K562 (cell line): ENCODE results near the gene RAB5B. TPM values are rescaled to one million over a fixed set of nuclear protein-coding genes. Genes with fewer than 3 reads are reported as not detected.

Source experiments
- ATF7 ChIP-seq: fragments of 450-650 bp; IDR thresholded peaks from 2 replicates; pipeline ENCODE4 v1.7.1; 2014; ENCODE audit warnings: mild to moderate bottlenecking, moderate library complexity
- E2F3 ChIP-seq: fragments of 250-450 bp; sonication (Bioruptor Pico); IDR thresholded peaks from 2 replicates; pipeline ENCODE4 v1.4.0; 2020; ENCODE audit warnings: mild to moderate bottlenecking
- ERF ChIP-seq: fragments of 450-650 bp; formaldehyde crosslinking; IDR thresholded peaks from 2 replicates; pipeline ENCODE4 v1.4.0; 2020; ENCODE audit warnings: mild to moderate bottlenecking, mixed read lengths
- LCOR ChIP-seq: sonication (generic); formaldehyde crosslinking; IDR thresholded peaks from 2 replicates; pipeline ENCODE4 v1.8.0; 2022; ENCODE audit warnings: mild to moderate bottlenecking, missing genetic modification reagents
- MEF2D ChIP-seq: conservative IDR thresholded peaks from 2 replicates; pipeline ENCODE4 v1.6.1; 2016; ENCODE audit warnings: low read depth, missing genetic modification characterization, missing compliant biosample characterization
- NCOR1 ChIP-seq: fragments of 450-650 bp; IDR thresholded peaks from 2 replicates; pipeline ENCODE4 v1.6.1; 2016; ENCODE audit warnings: mild to moderate bottlenecking, moderate library complexity
- NONO ChIP-seq, 2 experiments: fragments of 200-400 bp in 1 of 2; fragments of 450-650 bp in 1 of 2; formaldehyde crosslinking in 1 of 2; IDR thresholded peaks; 2 replicates each; pipeline ENCODE4 v1.6.1; 2017; ENCODE audit warnings: low read depth in 2 of 2, mild to moderate bottlenecking in 2 of 2, moderate library complexity in 2 of 2, low read length in 1 of 2
- NRF1 ChIP-seq, 2 experiments: fragments of 450-650 bp; IDR thresholded peaks in 1 of 2; conservative IDR thresholded peaks in 1 of 2; 2 replicates each; pipeline ENCODE4 v1.6.1; 2014; ENCODE audit warnings: mild to moderate bottlenecking in 2 of 2
- PTRF ChIP-seq: fragments of 450-650 bp; IDR thresholded peaks from 2 replicates; pipeline ENCODE4 v1.6.1; 2016; ENCODE audit warnings: mild to moderate bottlenecking, missing genetic modification characterization, missing compliant biosample characterization
- RBM14 ChIP-seq: fragments of 200-400 bp; formaldehyde crosslinking; IDR thresholded peaks from 2 replicates; pipeline ENCODE4 v1.6.1; 2018; ENCODE audit warnings: low read depth, mild to moderate bottlenecking, low read length, moderate library complexity, borderline replicate concordance; ENCODE audit not compliant: insufficient read depth
- TBP ChIP-seq: optimal IDR thresholded peaks from 2 replicates; pipeline ENCODE3; 2011; ENCODE audit warnings: low read depth, low read length, improper control_type of control experiment
- ZBTB7A ChIP-seq: IDR thresholded peaks from 2 replicates; pipeline ENCODE4 v1.6.1; 2011; ENCODE audit warnings: low read depth, mild to moderate bottlenecking, low read length, moderate library complexity, borderline replicate concordance; ENCODE audit not compliant: control insufficient read depth
- ZNF263 ChIP-seq: sonication (generic); formaldehyde crosslinking; IDR thresholded peaks from 2 replicates; pipeline ENCODE4 v1.8.0; 2022; ENCODE audit warnings: mild to moderate bottlenecking, missing genetic modification reagents, borderline replicate concordance
- ZNF717 ChIP-seq: fragments of 250-450 bp; sonication (Bioruptor Pico); IDR thresholded peaks from 2 replicates; pipeline ENCODE4 v1.5.0; 2021
- polyA plus RNA-seq, 8 experiments: library from polyadenylated mRNA; depleted of rRNA in 4 of 8; stranded (reverse) in 5 of 8; unstranded in 3 of 8; fragments of >200 nt; fragmentation: Nextera tagmentation in 2 of 8; fragmentation: Illumina TruSeq in 1 of 8; extraction: Ambion mirVana in 2 of 8; extraction: Trizol in 1 of 8; gene quantifications; 2 replicates each; pipeline versions ENCODE4 v1.2.1 to v1.2.3, GENCODE V29; 2011 to 2014; ENCODE audit warnings: inconsistent platforms in 1 of 8, missing spikeins in 1 of 8
- total RNA-seq, 7 experiments: library from RNA; depleted of rRNA in 6 of 7; stranded (reverse); fragments of >200 nt in 6 of 7; fragmentation: Illumina TruSeq in 2 of 7; extraction: Trizol in 2 of 7; gene quantifications; 2 replicates each; pipeline versions ENCODE4 v1.2.1 to v1.2.3, GENCODE V29; 2011 to 2021; ENCODE audit warnings: low replicate concordance in 1 of 7
- TF ChIP-seq, protein P1 (sequence below): fragments of 450-650 bp; IDR thresholded peaks from 2 replicates; pipeline ENCODE4 v1.6.1; 2017; ENCODE audit warnings: antibody characterized with exemption, mild to moderate bottlenecking
- TF ChIP-seq, protein P2 (sequence below): fragments of 450-650 bp; formaldehyde crosslinking; IDR thresholded peaks from 2 replicates; pipeline ENCODE4 v1.4.0; 2020; ENCODE audit warnings: mild to moderate bottlenecking, moderate library complexity
- TF ChIP-seq, protein P3 (sequence below): fragments of 450-650 bp; IDR thresholded peaks from 2 replicates; pipeline ENCODE4 v1.6.1; 2016; ENCODE audit warnings: antibody characterized with exemption
- TF ChIP-seq, protein P4 (sequence below): fragments of 450-650 bp; IDR thresholded peaks from 2 replicates; pipeline ENCODE4 v1.6.1; 2016; ENCODE audit warnings: borderline replicate concordance

Gene RAB5B
- total and polyA plus RNA-seq, 9 of the 15 experiments (the other 6 are each of a cell fraction or from before 2014, with no cell fraction given): 6.8 to 73.8 (median 25.2) TPM

DNA sequence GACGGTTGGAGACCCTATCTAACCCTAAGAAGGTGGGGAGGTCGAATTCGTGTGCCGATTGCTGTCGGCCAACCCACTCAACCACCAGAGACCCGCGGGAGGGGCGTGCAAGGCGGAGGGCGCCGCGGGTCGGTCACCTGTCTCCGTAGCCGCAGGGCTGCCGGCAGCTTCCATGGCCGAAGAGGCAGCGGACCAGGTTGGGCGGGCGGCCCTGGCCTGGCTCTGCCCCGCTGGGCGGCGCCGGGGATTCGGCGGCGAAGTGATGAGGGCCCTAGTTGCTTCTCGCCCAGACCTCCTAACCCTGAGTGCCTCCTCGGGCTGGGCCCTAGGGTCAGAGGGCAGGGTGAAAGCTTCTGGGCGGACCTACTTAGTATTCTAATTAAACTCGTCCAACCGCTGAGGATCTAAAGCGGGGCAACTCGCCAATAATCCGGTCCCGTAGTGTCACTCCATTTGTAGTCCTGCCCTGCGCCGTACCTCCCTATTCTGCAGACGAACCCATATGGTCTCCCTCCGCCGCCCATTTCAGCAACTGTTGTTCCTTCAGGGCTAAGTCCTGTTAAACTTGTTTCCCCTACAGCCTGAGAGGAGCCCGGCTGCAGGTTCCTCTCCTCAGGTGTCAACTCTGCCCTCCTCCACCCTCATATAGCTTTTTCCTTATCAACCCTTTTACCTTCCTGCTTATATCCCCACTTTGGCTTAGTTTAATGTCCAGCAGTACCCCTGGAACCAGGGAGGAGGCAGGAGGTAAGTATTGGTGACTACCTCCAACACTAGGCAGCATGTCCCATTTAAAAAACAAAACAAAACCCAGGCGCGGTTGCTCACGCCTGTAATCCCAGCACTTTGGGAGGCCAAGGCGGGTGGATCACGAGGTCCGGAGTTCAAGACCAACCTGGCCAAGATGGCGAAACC lies 46.0 kb upstream of the RAB5B start, which contains the start of gene PYM1 (continued):
- TF ChIP-seq PTRF: no peak
- no peak for TF ChIP-seq E2F3 (CRISPR knock-in tag)
- peak; percentile 15; the same call in 1 of the 2 replicates for TF ChIP-seq ERF (CRISPR knock-in tag)
- TF ChIP-seq, protein P1, sequence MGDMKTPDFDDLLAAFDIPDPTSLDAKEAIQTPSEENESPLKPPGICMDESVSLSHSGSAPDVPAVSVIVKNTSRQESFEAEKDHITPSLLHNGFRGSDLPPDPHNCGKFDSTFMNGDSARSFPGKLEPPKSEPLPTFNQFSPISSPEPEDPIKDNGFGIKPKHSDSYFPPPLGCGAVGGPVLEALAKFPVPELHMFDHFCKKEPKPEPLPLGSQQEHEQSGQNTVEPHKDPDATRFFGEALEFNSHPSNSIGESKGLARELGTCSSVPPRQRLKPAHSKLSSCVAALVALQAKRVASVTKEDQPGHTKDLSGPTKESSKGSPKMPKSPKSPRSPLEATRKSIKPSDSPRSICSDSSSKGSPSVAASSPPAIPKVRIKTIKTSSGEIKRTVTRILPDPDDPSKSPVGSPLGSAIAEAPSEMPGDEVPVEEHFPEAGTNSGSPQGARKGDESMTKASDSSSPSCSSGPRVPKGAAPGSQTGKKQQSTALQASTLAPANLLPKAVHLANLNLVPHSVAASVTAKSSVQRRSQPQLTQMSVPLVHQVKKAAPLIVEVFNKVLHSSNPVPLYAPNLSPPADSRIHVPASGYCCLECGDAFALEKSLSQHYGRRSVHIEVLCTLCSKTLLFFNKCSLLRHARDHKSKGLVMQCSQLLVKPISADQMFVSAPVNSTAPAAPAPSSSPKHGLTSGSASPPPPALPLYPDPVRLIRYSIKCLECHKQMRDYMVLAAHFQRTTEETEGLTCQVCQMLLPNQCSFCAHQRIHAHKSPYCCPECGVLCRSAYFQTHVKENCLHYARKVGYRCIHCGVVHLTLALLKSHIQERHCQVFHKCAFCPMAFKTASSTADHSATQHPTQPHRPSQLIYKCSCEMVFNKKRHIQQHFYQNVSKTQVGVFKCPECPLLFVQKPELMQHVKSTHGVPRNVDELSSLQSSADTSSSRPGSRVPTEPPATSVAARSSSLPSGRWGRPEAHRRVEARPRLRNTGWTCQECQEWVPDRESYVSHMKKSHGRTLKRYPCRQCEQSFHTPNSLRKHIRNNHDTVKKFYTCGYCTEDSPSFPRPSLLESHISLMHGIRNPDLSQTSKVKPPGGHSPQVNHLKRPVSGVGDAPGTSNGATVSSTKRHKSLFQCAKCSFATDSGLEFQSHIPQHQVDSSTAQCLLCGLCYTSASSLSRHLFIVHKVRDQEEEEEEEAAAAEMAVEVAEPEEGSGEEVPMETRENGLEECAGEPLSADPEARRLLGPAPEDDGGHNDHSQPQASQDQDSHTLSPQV: 0 out of 2 replicates have a peak, but pooled peaks have one; percentile 64
- TF ChIP-seq, protein P2, sequence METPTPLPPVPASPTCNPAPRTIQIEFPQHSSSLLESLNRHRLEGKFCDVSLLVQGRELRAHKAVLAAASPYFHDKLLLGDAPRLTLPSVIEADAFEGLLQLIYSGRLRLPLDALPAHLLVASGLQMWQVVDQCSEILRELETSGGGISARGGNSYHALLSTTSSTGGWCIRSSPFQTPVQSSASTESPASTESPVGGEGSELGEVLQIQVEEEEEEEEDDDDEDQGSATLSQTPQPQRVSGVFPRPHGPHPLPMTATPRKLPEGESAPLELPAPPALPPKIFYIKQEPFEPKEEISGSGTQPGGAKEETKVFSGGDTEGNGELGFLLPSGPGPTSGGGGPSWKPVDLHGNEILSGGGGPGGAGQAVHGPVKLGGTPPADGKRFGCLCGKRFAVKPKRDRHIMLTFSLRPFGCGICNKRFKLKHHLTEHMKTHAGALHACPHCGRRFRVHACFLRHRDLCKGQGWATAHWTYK (CRISPR knock-in tag): peak; percentile 15; the same call in 1 of the 2 replicates
- TF ChIP-seq ZNF717: no peak
- peak; percentile 33 for TF ChIP-seq ATF7
- no peak for TF ChIP-seq MEF2D (tag)
- TF ChIP-seq, protein P3, sequence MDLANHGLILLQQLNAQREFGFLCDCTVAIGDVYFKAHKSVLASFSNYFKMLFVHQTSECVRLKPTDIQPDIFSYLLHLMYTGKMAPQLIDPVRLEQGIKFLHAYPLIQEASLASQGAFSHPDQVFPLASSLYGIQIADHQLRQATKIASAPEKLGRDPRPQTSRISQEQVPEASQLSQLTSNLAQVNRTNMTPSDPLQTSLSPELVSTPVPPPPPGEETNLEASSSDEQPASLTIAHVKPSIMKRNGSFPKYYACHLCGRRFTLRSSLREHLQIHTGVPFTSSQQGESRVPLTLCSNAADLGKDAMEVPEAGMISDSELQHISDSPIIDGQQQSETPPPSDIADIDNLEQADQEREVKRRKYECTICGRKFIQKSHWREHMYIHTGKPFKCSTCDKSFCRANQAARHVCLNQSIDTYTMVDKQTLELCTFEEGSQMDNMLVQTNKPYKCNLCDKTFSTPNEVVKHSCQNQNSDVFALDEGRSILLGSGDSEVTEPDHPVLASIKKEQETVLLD: peak; percentile 46
- TF ChIP-seq NRF1 (conservative IDR thresholded peaks at IDR 0.05 in 1 of 2, IDR thresholded peaks at IDR 0.05 in 1 of 2): peak; percentile 68 to 73
- peak; percentile 78 for TF ChIP-seq LCOR (CRISPR knock-in tag)
- TF ChIP-seq RBM14: 0 out of 2 replicates have a peak, but pooled peaks have one; percentile 89
- TF ChIP-seq TBP: peak; percentile 82
- no peak; the same call in none of the 2 replicates for TF ChIP-seq NCOR1
- peak; percentile 85 for TF ChIP-seq ZBTB7A
- peak; percentile 68 for TF ChIP-seq ZNF263 (CRISPR knock-in tag)
- TF ChIP-seq, protein P4, sequence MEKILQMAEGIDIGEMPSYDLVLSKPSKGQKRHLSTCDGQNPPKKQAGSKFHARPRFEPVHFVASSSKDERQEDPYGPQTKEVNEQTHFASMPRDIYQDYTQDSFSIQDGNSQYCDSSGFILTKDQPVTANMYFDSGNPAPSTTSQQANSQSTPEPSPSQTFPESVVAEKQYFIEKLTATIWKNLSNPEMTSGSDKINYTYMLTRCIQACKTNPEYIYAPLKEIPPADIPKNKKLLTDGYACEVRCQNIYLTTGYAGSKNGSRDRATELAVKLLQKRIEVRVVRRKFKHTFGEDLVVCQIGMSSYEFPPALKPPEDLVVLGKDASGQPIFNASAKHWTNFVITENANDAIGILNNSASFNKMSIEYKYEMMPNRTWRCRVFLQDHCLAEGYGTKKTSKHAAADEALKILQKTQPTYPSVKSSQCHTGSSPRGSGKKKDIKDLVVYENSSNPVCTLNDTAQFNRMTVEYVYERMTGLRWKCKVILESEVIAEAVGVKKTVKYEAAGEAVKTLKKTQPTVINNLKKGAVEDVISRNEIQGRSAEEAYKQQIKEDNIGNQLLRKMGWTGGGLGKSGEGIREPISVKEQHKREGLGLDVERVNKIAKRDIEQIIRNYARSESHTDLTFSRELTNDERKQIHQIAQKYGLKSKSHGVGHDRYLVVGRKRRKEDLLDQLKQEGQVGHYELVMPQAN: peak; percentile 41; the same call in 1 of the 2 replicates
- TF ChIP-seq NONO (IDR thresholded peaks at IDR 0.05; ENCODE audit: low read depth in 2 of 2, low read length in 1 of 2): 0 out of 4 replicates have a peak, but pooled peaks of 1 of the 2 experiments have one; percentile 42
